Stimulated activated CD8-positive, alpha-beta memory T cell treated with anti-CD3 and anti-CD28 coated beads, Interleukin-2, amount 100 ng/mL, for 1 hour (primary cell): ENCODE results near the gene RMND5A.
A peak's percentile ranks its signal among the peaks of the same experiment; 100 is the strongest.

Experiments
- DNase-seq, 2 donors: peaks; one replicate each; pipeline ENCODE4 v3.0.0-alpha.2; 2020; ENCODE audit warnings: low read depth in 2 of 2

RMND5A gene

GRCh38 chr2:86791573-86791972 lies 71.5 kb downstream of the RMND5A start:
- no peak for DNase-seq

GRCh38 chr2:86793752-86794151 lies 73.7 kb downstream of the RMND5A start:
- no peak for DNase-seq

GRCh38 chr2:86794861-86795260 lies 74.8 kb downstream of the RMND5A start:
- no peak for DNase-seq

- DNase-seq, result no peak
Measured at GRCh38 chr2:86800856-86801567, 80.9 kb downstream of the RMND5A start.

GRCh38 chr2:86806059-86806857 lies 86.2 kb downstream of the RMND5A start:
- DNase-seq, result no peak

- no peak for DNase-seq
Measured at GRCh38 chr2:86807133-86807467, 87.0 kb downstream of the RMND5A start.

- no peak for DNase-seq
Measured at GRCh38 chr2:86807468-86808275, 87.6 kb downstream of the RMND5A start.

GRCh38 chr2:86808315-86809161 lies 88.4 kb downstream of the RMND5A start:
- peak; percentile 93 to 94 for DNase-seq

GRCh38 chr2:86809481-86810121 lies 89.5 kb downstream of the RMND5A start:
- DNase-seq, result no peak

GRCh38 chr2:86815611-86816010 lies 95.5 kb downstream of the RMND5A start:
- DNase-seq, result no peak

- DNase-seq, result no peak
Measured at GRCh38 chr2:86818114-86818801, 98.2 kb downstream of the RMND5A start.

GRCh38 chr2:86818957-86819356 lies 98.9 kb downstream of the RMND5A start:
- DNase-seq, result no peak

- no peak for DNase-seq
Measured at GRCh38 chr2:86821306-86821705, 101.2 kb downstream of the RMND5A start.

- no peak for DNase-seq
Measured at GRCh38 chr2:86821842-86822241, 101.8 kb downstream of the RMND5A start.

GRCh38 chr2:86822668-86823345 lies 102.7 kb downstream of the RMND5A start:
- no peak for DNase-seq

- DNase-seq, result no peak
Measured at GRCh38 chr2:86825036-86825692, 105.1 kb downstream of the RMND5A start.

GRCh38 chr2:86825693-86826381 lies 105.7 kb downstream of the RMND5A start:
- DNase-seq, result no peak

GRCh38 chr2:86826951-86827350 lies 106.9 kb downstream of the RMND5A start:
- DNase-seq, result no peak
